ENCODE measurements around the gene ZFP91.

DNA sequence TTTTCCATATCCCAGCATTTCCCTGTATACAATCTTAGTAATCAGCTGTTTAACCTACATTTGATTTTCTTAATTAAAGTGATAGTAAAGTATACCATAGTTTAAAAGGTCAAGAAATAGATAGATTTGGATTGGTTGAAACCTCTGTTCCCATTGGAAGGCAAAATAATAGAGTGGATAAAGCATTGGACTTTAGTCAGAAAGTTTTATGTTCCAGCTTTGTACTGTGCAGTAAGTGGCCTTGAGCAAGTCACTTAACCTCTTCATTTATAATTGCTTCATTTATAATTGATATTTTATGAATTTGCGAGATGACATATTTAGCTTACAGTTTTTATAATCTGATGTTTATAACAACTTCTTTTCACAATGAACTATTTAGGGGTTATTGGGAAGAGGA lies 3.6 kb downstream of the ZFP91 start:
- TF ChIP-seq SUZ12 (IDR thresholded peaks at IDR 0.05) (no peak), SP1 (IDR thresholded peaks at IDR 0.05) (no peak), ZNF384 (IDR thresholded peaks at IDR 0.05) (no peak), BHLHE40 (IDR thresholded peaks at IDR 0.05; ENCODE audit: borderline replicate concordance) (no peak), NFRKB (IDR thresholded peaks at IDR 0.05) (no peak), L3MBTL2 (conservative IDR thresholded peaks at IDR 0.05) (no peak), FOXK2 (IDR thresholded peaks at IDR 0.05) (no peak), HDGF (IDR thresholded peaks at IDR 0.05; ENCODE audit: borderline replicate concordance) (no peak), FOXM1 (IDR thresholded peaks at IDR 0.05; ENCODE audit: borderline replicate concordance) (no peak), ELF4 (IDR thresholded peaks at IDR 0.05) (no peak), TARDBP (IDR thresholded peaks at IDR 0.05) (no peak)
